PC-9 (cell line): ENCODE measurements around the gene INPP5A.

Experiments
- EZH2 ChIP-seq: fragments of 200-600 bp; sonication (generic); IDR thresholded peaks from 2 replicates; pipeline ENCODE4 v1.8.0; 2017; ENCODE audit warnings: antibody characterized with exemption, low read depth
- TF ChIP-seq, protein P1 (sequence below): fragments of 200-600 bp; sonication (generic); conservative IDR thresholded peaks from 2 replicates; pipeline ENCODE4 v1.6.1; 2017; ENCODE audit warnings: mixed run types, antibody characterized with exemption, mild to moderate bottlenecking, moderate library complexity

DNA sequence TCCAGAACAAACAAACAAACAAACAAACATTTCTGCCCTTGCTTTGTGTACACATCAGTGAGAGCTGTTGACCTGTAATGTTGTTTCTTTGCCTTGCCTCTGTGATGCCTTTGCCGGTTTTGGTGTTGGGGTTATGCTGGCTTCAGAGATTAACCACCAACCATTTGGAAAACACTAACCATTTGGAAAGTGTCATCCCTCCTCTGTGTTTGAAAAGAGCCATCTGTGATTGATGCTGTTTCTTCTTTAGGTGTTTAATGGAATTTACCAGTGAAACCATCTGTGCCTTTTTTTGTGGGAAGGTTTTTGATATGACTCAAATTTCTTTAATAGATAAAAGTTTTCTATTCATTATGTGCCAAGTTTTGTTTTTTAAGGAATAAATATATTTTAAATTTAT, 46.5 kb downstream of the INPP5A start:
- TF ChIP-seq, protein P1, sequence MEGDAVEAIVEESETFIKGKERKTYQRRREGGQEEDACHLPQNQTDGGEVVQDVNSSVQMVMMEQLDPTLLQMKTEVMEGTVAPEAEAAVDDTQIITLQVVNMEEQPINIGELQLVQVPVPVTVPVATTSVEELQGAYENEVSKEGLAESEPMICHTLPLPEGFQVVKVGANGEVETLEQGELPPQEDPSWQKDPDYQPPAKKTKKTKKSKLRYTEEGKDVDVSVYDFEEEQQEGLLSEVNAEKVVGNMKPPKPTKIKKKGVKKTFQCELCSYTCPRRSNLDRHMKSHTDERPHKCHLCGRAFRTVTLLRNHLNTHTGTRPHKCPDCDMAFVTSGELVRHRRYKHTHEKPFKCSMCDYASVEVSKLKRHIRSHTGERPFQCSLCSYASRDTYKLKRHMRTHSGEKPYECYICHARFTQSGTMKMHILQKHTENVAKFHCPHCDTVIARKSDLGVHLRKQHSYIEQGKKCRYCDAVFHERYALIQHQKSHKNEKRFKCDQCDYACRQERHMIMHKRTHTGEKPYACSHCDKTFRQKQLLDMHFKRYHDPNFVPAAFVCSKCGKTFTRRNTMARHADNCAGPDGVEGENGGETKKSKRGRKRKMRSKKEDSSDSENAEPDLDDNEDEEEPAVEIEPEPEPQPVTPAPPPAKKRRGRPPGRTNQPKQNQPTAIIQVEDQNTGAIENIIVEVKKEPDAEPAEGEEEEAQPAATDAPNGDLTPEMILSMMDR = no peak
- TF ChIP-seq EZH2 = no peak
